Stimulated activated memory B cell treated with anti-CD40 and anti-IgM and Interleukin-4, amounts not matched to agents 10 μg/mL and 1 μg/mL and 100 μg/mL, for 72 hours (primary cell): ENCODE results near the gene SLC22A4.

Experiments used
- ATAC-seq: fragments of 150-1000 bp; cut with Tn5 transposase; 2 replicates; pipeline ENCODE4 v1.10.0; 2021
- H3K27ac Mint-ChIP-seq: one replicate; pipeline ENCODE4 v1.8.0; 2022; ENCODE audit warnings: mild to moderate bottlenecking, mixed read lengths
- H3K27me3 Mint-ChIP-seq: one replicate; pipeline ENCODE4 v1.8.0; 2022; ENCODE audit warnings: mixed read lengths
- H3K36me3 Mint-ChIP-seq: one replicate; pipeline ENCODE4 v1.8.0; 2022; ENCODE audit warnings: mixed read lengths
- H3K4me1 Mint-ChIP-seq: one replicate; pipeline ENCODE4 v1.8.0; 2022; ENCODE audit warnings: mixed read lengths
- H3K4me3 Mint-ChIP-seq: one replicate; pipeline ENCODE4 v1.8.0; 2022; ENCODE audit warnings: mild to moderate bottlenecking, moderate library complexity, mixed read lengths
- H3K9me3 Mint-ChIP-seq: one replicate; pipeline ENCODE4 v1.8.0; 2022; ENCODE audit warnings: mixed read lengths

The SLC22A4 gene

DNA sequence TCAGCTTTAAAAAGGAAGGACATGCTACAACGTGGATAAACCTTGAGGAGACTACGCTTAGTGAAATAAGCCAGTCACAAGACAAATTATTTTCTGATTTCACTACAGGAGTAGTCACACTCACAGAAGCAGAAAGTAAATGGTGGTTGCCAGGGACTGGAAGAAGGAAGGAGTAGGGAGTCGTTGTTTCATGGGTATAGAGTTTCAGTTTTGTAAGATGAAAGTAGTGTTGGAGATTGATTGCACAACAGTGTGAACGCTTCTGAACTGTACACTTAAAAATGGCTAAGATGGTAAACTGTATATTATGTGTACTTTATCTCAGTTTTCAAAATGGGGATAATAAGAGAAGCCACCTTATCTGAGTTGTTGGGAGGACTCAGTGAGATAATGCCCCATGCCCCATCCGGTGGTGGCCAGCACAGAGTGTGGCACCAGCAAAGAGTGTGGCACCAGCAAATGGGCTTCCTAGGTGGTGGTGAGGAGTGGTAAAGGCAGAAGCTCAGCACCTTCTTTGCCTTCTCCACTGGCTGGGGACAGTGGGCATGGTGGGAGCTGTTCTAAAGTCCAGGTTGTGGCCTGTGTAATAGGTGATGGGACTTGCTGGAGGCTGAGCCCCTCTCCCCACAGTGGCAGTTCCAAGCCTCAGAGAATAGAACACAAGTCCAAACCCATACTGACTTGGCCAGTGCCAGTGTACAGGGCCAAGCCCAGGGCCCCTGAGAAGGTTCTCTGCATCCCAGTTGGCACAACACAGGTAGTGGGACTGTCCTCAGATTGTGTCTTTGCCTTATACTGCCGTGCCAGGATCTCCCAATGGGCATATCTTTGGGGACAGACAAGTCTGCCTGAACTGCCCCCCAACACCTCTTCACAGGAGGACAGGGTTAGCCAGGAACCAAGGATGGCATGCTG is 4.4 kb downstream of the SLC22A4 start:
- Mint-ChIP-seq H3K9me3 (no peaks in the 10 kb centered on the region), H3K4me3 (no peak overlapping the region), H3K4me1 (peaks cover 21% of the 10 kb centered on the region), H3K27ac (no peak overlapping the region), H3K27me3 (peaks cover 19% of the 10 kb centered on the region), H3K36me3 (peaks cover 4% of the 10 kb centered on the region)
- no peak for ATAC-seq

DNA sequence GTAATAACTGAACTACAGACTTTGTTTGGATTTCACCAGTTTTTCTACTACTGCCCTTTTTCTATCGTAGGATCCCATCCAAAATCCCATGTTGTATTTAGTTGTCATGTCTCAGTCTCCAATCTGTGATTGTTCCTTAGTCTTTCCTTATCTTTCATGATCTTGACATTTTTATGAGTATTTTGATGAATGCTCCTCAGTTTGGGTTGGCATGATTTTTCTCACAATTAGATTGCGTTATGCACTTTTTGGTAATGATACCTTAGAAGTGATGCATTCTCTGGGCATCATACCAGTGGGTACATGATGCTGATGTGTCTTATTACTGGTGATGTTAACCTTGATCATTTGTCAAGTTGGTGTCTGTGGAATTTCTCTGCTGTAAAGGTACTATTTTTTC is 5.7 kb downstream of the SLC22A4 start:
- H3K36me3 Mint-ChIP-seq: peaks cover 18% of the 10 kb centered on the region
- peaks cover 13% of the 10 kb centered on the region for H3K4me1 Mint-ChIP-seq
- H3K27me3 Mint-ChIP-seq: peaks cover 14% of the 10 kb centered on the region
- no peak overlapping the region for H3K27ac Mint-ChIP-seq
- no peak overlapping the region for H3K4me3 Mint-ChIP-seq
- H3K9me3 Mint-ChIP-seq: peaks cover 7% of the 10 kb centered on the region
- ATAC-seq: no peak

DNA sequence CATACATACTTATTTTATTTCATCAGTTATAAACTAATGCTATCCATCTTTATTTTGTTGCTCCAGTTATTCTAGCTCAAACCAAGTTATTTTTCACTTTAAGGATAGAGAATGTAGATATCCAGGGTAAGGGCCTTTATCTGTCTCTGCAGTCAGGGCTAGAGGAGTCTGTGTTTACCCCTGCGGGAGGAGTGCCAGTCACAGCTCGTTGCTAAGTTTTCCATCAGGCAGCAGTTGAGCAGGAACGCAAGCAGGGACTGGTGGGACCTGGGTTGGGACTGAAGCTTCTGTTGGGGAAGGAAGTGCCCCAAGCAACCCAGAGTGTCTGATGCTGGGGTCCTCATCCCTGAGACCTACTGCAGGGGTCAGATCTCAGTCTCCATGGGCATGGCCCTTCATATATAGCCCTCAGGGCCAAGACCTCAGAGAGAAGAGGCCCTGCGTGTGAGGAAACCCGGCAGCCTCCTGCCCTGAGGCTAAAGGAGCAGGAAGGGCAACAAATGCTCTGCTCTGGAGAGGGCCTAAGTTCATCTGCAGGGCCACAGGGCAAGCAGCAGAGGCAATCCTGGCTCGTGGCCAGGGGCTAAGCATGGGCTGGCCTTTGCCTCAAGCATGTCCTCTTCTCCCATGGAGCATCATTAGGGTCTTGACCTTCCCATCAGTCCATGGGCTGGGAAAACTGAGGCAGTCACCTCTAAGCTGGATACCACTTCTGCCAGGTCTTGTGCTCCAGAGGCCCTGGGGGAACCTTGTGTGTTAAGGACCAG is 6.6 kb downstream of the SLC22A4 start:
- Mint-ChIP-seq H3K27ac (no peak overlapping the region), H3K4me3 (no peak overlapping the region), H3K27me3 (peaks cover 6% of the 10 kb centered on the region), H3K9me3 (peaks cover 12% of the 10 kb centered on the region), H3K36me3 (peaks cover 26% of the 10 kb centered on the region), H3K4me1 (peaks cover 4% of the 10 kb centered on the region)
- no peak for ATAC-seq

DNA sequence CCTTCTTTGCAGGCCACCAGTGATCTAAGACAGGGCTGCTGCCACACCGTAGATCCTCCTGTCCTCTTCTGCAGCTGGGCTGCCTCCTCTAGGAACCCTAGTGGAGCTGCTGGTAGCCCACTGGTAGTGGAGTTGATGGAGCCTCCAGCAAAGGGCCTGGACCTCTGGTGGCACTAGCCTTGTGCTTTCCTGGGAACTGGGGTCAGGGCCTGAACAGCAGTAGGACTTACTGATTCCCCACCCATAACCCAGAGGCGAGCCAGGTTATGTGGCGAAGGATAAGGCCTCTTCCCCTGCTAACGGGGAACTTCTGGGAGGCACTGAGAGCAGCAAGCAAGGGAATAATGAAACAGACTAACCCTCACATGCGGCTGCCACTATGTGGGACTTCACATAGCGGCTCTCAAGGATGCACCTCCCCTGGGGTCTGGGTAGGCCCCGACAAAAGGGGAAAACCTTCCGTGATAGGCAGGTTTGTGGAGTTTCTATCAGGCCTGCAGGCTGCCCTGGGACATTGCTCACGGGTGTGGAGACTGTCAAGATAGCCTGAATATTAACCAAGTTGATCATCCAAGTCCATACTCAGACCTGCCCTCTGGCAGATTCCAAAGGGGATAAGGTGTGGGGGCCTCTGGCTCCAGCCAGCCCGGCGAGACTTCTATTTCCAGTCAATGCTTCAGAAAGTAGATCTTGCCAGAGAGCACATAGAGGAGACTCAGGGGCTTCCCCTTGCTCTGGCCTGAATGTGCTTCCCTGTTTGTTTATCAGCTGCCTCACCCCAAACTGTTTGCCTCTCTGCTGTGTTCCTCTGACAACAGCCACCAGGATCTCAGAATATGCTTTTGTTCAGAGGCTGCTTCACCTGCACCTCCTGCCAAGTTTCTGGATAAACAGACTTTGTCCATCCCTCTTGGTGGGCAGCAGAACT is 7.4 kb downstream of the SLC22A4 start:
- Mint-ChIP-seq H3K27me3 (no peaks in the 10 kb centered on the region), H3K36me3 (peaks cover 29% of the 10 kb centered on the region), H3K9me3 (peaks cover 12% of the 10 kb centered on the region), H3K4me3 (no peak overlapping the region), H3K27ac (no peak overlapping the region), H3K4me1 (no peaks in the 10 kb centered on the region)
- ATAC-seq: no peak

DNA sequence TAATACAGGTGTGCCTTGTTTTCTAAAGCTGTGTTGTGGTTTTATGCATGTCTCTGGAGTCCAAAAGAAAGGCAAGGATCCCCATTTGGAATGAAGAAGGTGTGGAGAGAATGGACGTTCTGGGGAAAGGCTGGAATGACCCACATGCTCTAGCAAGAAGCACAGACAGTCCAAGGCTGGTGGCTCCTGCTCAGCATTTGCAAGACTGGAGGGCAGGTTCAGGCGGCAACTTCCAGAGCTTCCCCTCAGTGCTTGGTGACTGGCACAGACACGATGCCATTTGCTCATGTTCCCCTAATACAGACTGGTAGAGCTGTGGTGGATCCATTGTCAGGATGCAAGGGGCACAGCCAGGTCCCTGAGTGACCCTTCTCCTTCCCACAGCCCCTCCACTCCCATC is 8.2 kb downstream of the SLC22A4 start:
- Mint-ChIP-seq H3K36me3 (peaks cover 29% of the 10 kb centered on the region), H3K9me3 (peaks cover 12% of the 10 kb centered on the region), H3K4me3 (no peak overlapping the region), H3K4me1 (no peaks in the 10 kb centered on the region), H3K27ac (no peak overlapping the region), H3K27me3 (no peaks in the 10 kb centered on the region)
- ATAC-seq: no peak

DNA sequence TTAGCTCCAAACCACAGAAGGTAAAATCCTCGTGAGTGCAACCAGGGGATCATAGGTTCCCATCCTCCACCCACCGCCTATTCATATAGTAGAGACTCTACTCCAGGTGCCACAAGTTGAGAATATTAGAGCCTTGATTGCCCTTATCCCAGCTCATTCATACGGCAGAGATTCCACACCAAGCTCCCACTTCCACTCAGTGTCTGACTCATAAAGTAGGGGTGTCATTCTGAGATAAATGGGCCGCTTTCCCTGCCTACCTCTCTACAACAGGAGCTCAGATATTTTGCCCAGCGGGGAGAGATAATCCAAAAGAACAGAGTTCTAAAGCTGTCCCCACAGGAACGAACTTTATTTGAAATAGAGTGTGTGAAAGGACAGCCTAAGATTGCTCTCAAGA is 9.4 kb downstream of the SLC22A4 start:
- no peak overlapping the region for H3K27ac Mint-ChIP-seq

DNA sequence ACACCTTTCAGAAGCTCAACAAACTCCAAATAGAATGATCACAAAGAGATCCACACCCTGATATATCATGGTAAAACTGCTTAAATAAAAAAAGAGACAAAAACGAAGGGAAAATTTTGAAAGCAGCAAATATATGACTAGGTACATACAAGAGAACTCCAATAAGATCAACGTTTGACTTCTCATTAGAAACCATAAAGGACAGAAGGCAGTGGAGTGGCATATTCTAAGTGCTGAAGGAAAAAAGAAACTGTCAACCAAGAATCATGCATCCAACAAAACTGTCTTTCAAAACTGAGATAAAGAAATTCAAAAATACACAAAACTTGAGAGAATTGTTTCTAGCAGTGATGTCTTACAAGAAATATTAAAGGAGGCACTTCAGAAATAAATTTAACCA is 11.2 kb downstream of the SLC22A4 start:
- H3K4me3 Mint-ChIP-seq: no peak overlapping the region
- no peaks in the 10 kb centered on the region for H3K27me3 Mint-ChIP-seq
- peaks cover 29% of the 10 kb centered on the region for H3K36me3 Mint-ChIP-seq
- H3K27ac Mint-ChIP-seq: no peak overlapping the region
- no peaks in the 10 kb centered on the region for H3K4me1 Mint-ChIP-seq
- H3K9me3 Mint-ChIP-seq: peaks cover 12% of the 10 kb centered on the region
- no peak for ATAC-seq

More for the DNA sequence above, 9.4 kb downstream of the SLC22A4 start:
- no peak overlapping the region for H3K4me3 Mint-ChIP-seq
- H3K36me3 Mint-ChIP-seq: peaks cover 29% of the 10 kb centered on the region
- no peaks in the 10 kb centered on the region for H3K27me3 Mint-ChIP-seq
- H3K4me1 Mint-ChIP-seq: no peaks in the 10 kb centered on the region
- no peak for ATAC-seq
- H3K9me3 Mint-ChIP-seq: peaks cover 12% of the 10 kb centered on the region

DNA sequence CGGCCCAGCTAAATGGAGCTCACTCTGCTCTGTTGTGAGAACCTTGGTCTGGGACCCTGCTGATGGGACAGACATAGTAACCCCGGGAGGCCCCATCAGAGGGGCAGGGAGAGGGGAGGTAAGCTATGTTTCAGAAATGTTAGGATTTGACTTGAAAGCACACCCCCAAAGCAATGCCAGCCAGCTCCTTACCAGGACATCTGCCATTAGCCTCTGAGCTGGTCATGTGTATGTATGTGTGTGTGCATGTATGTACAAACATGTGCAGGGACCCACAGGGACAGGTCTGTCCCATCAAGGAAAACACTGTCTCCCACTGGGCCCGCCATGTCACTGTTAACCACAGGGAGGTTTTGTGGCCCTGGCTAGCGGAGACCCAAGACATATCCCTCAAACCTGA is 14.5 kb downstream of the SLC22A4 start:
- no peak overlapping the region for H3K4me3 Mint-ChIP-seq
- ATAC-seq: no peak
- no peak overlapping the region for H3K27ac Mint-ChIP-seq
- peaks cover 30% of the 10 kb centered on the region for H3K36me3 Mint-ChIP-seq
- H3K9me3 Mint-ChIP-seq: peaks cover 12% of the 10 kb centered on the region
- no peaks in the 10 kb centered on the region for H3K4me1 Mint-ChIP-seq
- no peaks in the 10 kb centered on the region for H3K27me3 Mint-ChIP-seq

DNA sequence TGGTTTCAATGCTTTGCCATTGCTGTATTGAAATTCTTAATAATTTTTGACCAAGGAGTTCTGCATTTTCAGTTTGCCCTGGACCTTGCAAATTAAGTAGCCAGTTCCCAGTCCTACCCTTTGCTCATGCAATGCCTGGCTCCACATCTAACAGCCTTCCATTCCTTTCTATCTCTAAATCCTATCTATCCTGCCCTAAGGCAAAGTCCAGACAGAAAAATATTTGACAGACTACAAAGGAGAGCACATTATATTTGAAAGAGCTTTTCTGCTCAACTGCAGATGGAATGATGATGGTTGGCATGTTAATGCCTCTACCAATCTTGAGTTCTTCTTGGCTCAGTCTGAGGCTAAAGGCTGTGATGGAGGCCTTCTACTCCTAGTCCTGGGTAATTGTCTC is 15.5 kb downstream of the SLC22A4 start:
- no peaks in the 10 kb centered on the region for H3K4me1 Mint-ChIP-seq
- peaks cover 26% of the 10 kb centered on the region for H3K36me3 Mint-ChIP-seq
- no peak overlapping the region for H3K27ac Mint-ChIP-seq
- ATAC-seq: no peak
- H3K4me3 Mint-ChIP-seq: no peak overlapping the region
- H3K9me3 Mint-ChIP-seq: peaks cover 5% of the 10 kb centered on the region
- no peaks in the 10 kb centered on the region for H3K27me3 Mint-ChIP-seq

DNA sequence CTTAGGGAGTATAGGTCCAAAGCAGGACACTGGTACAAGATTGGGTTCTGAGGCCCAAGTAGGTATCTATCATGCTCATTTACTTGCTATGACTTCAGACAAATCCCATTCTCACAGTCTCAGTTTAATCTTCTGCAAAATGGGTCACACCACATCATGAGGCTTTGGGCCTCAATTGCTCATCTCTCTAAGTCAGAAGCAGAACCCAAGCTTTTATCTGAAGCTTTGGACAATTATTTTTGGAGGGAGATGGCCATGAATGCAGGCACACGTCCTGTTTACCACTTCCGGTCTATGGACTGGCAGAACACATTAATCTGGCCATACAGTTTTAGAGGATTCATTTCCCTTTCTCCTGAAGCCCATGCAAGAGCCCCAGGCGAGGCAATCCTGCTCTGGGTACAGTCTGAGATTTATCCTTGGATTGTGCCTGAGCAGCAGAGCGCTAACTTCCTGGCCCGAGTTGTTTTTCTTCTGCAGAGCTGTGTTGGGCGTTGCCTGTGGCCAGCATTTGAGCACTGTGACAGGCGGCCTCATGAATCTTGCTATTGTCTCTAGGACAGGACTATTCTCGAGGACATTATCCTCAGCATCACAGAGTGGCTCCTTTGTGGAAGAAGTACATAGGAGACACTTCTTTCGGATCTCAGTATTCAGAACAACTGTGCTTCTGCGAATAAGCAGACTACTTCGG is 16.1 kb downstream of the SLC22A4 start:
- H3K9me3 Mint-ChIP-seq: peaks cover 1% of the 10 kb centered on the region
- no peaks in the 10 kb centered on the region for H3K4me1 Mint-ChIP-seq
- H3K36me3 Mint-ChIP-seq: peaks cover 20% of the 10 kb centered on the region
- no peak overlapping the region for H3K4me3 Mint-ChIP-seq
- no peaks in the 10 kb centered on the region for H3K27me3 Mint-ChIP-seq
- ATAC-seq: no peak
- no peak overlapping the region for H3K27ac Mint-ChIP-seq

DNA sequence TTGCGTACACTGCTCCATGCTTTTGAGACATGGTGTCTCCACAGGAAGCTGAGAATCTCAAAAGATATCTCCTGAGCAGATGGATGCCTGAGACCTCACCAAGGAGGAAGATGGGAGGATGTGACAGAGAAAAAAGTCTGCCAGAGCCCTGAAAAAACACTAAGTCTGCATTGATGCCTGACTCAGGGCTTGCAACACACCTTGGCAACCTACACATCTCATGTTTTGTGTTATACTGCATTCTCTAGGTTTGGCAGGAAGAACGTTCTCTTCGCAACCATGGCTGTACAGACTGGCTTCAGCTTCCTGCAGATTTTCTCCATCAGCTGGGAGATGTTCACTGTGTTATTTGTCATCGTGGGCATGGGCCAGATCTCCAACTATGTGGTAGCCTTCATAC is 19.2 kb downstream of the SLC22A4 start:
- H3K27ac Mint-ChIP-seq: no peak overlapping the region
- H3K9me3 Mint-ChIP-seq: no peaks in the 10 kb centered on the region

DNA sequence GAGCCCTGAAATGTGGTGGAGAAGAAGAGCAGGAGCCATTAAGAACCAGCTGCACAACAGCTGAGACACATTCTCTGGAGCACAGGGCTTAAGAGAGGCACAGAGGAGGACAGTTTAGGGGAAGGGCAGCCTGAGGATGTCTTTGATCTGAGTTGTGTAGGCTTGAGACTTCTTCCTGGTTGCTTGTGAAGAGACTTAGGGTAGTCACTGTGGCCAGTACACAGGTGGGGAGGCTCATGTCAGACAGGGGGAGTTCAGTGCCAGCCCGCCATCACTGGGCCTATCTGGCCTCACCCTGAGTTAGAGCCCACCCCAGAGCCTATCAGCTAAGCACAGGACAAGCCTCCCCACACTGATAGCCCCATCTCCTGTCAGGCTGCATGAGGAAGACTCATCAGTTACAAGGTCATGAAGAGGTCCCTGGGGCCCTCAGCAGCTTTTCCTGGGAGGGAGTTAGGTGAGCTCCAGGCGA is 19.8 kb downstream of the SLC22A4 start:
- Mint-ChIP-seq H3K27me3 (no peaks in the 10 kb centered on the region), H3K27ac (no peak overlapping the region), H3K36me3 (peaks cover 12% of the 10 kb centered on the region), H3K4me3 (no peak overlapping the region), H3K9me3 (no peaks in the 10 kb centered on the region), H3K4me1 (no peaks in the 10 kb centered on the region)
- no peak for ATAC-seq

More for the DNA sequence above, 19.2 kb downstream of the SLC22A4 start:
- H3K4me3 Mint-ChIP-seq: no peak overlapping the region
- H3K4me1 Mint-ChIP-seq: no peaks in the 10 kb centered on the region
- no peak for ATAC-seq
- H3K27me3 Mint-ChIP-seq: no peaks in the 10 kb centered on the region
- H3K36me3 Mint-ChIP-seq: peaks cover 12% of the 10 kb centered on the region

DNA sequence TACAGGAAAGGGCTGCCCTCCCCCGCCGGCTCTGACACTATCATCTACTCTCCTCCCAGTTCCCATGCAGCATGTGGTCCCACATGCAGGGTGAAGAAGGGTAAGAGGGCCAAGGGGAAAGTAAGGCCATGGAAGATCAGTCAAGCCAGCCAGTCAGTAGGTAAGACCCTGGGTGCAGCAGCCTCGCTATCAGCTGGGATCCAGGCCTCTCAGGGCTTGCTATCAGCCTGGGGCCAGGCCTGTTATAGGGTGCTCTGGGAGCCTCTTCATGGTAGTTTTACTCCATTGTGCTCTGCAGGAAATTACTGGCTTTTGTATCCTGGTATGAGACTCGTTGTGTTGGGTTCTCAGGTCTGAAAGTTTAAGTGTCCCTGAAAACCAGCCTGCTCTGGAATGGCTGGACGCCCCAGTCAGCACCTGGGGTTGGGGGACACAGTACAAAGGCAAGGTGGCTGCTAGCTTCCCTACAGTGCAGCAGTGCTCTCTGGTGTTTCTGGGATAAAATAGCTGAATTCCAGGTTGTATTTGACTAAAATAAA is 21.4 kb downstream of the SLC22A4 start:
- Mint-ChIP-seq H3K27me3 (no peaks in the 10 kb centered on the region), H3K9me3 (no peaks in the 10 kb centered on the region), H3K27ac (no peak overlapping the region), H3K36me3 (peaks cover 12% of the 10 kb centered on the region), H3K4me3 (no peak overlapping the region), H3K4me1 (no peaks in the 10 kb centered on the region)
- ATAC-seq: no peak

DNA sequence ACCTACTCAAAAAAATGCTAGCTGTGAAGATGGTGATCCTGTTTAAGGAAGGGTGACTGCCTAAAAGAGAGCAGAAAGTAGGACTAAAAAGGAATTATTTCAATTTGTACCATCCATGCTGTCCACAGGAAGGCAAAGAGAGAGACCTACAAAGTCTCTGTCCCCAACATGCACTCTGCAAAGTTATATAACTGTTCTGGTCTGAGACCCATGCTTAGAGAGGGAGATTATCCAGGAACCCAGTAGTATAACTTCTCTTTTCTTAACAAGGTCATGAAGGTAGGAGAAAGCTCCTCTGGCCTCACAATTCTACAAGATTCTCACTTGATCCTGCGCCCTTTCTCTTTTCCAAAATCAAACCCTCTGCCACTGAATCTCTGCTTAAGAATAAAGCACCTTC is 25.8 kb downstream of the SLC22A4 start:
- H3K27ac Mint-ChIP-seq: no peak overlapping the region
- no peaks in the 10 kb centered on the region for H3K27me3 Mint-ChIP-seq
- no peaks in the 10 kb centered on the region for H3K9me3 Mint-ChIP-seq
- no peak overlapping the region for H3K4me3 Mint-ChIP-seq
- H3K4me1 Mint-ChIP-seq: no peaks in the 10 kb centered on the region
- H3K36me3 Mint-ChIP-seq: peaks cover 17% of the 10 kb centered on the region
- ATAC-seq: no peak
